Endothelial cell of umbilical vein (primary cell): Measurements from ENCODE around the gene CAMK2B. TPM values are rescaled to one million over a fixed set of nuclear protein-coding genes. Genes with fewer than 3 reads are reported as not detected.

Experiments
- BruUV-seq: library from RNA; stranded (reverse); fragments of 400-500 nt; replicated peaks from 2 replicates; lab custom pipeline; 2021; lab: Mats Ljungman, UMichigan
- CTCF ChIA-PET: fragments of 300-600, 350-600 bp; sonication (Branson Sonifier 250); formaldehyde crosslinking; loops from one replicate; lab custom pipeline; 2021; ENCODE audit warnings: antibody characterized with exemption, inconsistent platforms; lab: Charles Lee
- POLR2A ChIA-PET: fragments of 300-600, 350-600 bp; sonication (Branson Sonifier 250); formaldehyde crosslinking; loops from one replicate; lab custom pipeline; 2021; ENCODE audit warnings: antibody characterized with exemption, inconsistent platforms; lab: Charles Lee
- DNase-seq: peaks from one replicate; pipeline ENCODE4 v3.0.0-alpha.2; 2011; ENCODE audit warnings: low read depth, low spot score
- FAIRE-seq: peaks from 2 replicates; lab custom pipeline; 2011; peaks lifted over from hg19 to GRCh38; lab: Jason Lieb, UNC
- H2AFZ ChIP-seq: 2 replicates; pipeline ENCODE4 v1.6.0; 2012; ENCODE audit warnings: low read depth, low read length, control low read depth, inconsistent platforms
- H3K27ac ChIP-seq: 2 replicates; pipeline ENCODE4 v1.5.1; 2011; ENCODE audit warnings: low read depth, mild to moderate bottlenecking, control low read depth, low read length, moderate library complexity; ENCODE audit not compliant: insufficient read depth
- H3K27me3 ChIP-seq, 2 experiments: 2 replicates each; pipeline versions ENCODE4 v1.6.0 to v1.6.1; 2011; ENCODE audit warnings: low read length in 2 of 2, mixed read lengths in 1 of 2; ENCODE audit not compliant: control insufficient read depth in 2 of 2, insufficient read depth in 2 of 2
- H3K36me3 ChIP-seq, 2 experiments: 2 replicates in 1 of 2; 3 replicates in 1 of 2; pipeline ENCODE4 v1.5.1; 2011; ENCODE audit warnings: low read length in 2 of 2, mild to moderate bottlenecking in 1 of 2, moderate library complexity in 1 of 2; ENCODE audit not compliant: control insufficient read depth in 2 of 2, insufficient read depth in 2 of 2; ENCODE audit errors: extremely low read depth in 1 of 2
- H3K4me1 ChIP-seq: 3 replicates; pipeline ENCODE4 v1.5.1; 2011; ENCODE audit warnings: mild to moderate bottlenecking, low read length; ENCODE audit not compliant: control insufficient read depth, insufficient read depth; ENCODE audit errors: extremely low read depth
- H3K4me2 ChIP-seq: 2 replicates; pipeline ENCODE4 v1.6.1; 2011; ENCODE audit warnings: low read length, control low read depth, mixed read lengths; ENCODE audit not compliant: insufficient read depth
- H3K4me3 ChIP-seq, 3 experiments: fragments of 200-600 bp in 1 of 3; sonication (generic), shearing (Covaris generic) in 1 of 3; replicated peaks in 1 of 3; 2 replicates each; pipeline ENCODE4 v1.5.1; 2011 to 2016; ENCODE audit warnings: control low read depth in 3 of 3, low read length in 3 of 3, mild to moderate bottlenecking in 2 of 3, inconsistent platforms in 1 of 3, low read depth in 1 of 3, moderate library complexity in 1 of 3; ENCODE audit not compliant: insufficient read depth in 1 of 3
- H3K79me2 ChIP-seq: 2 replicates; pipeline ENCODE4 v1.6.0; 2012; ENCODE audit warnings: low read length, inconsistent platforms; ENCODE audit not compliant: control insufficient read depth, insufficient read depth
- H3K9ac ChIP-seq: replicated peaks from 2 replicates; pipeline ENCODE3; 2011; ENCODE audit warnings: low read length, control low read depth; ENCODE audit not compliant: insufficient read depth; ENCODE audit errors: extremely low read depth
- H3K9me1 ChIP-seq: replicated peaks from 3 replicates; pipeline ENCODE4 v1.6.0; 2011; ENCODE audit warnings: mild to moderate bottlenecking, low read length; ENCODE audit not compliant: control insufficient read depth, insufficient read depth; ENCODE audit errors: extremely low read depth
- H3K9me3 ChIP-seq: replicated peaks from 2 replicates; pipeline ENCODE4 v1.5.1; 2012; ENCODE audit warnings: low read length, inconsistent platforms; ENCODE audit not compliant: control insufficient read depth, insufficient read depth
- H4K20me1 ChIP-seq: replicated peaks from 2 replicates; pipeline ENCODE3; 2011; ENCODE audit warnings: mild to moderate bottlenecking, low read length; ENCODE audit not compliant: control insufficient read depth, insufficient read depth; ENCODE audit errors: extremely low read depth
- CTCF ChIP-seq, 2 donors: IDR thresholded peaks; 1 replicate in 1 of 2; 2 replicates in 1 of 2; pipeline ENCODE4 v1.5.1; 2011; ENCODE audit warnings: low read length in 2 of 2, mild to moderate bottlenecking in 2 of 2, moderate library complexity in 2 of 2, control low read depth in 1 of 2, inconsistent platforms in 1 of 2, low read depth in 1 of 2; ENCODE audit not compliant: insufficient read depth in 1 of 2; ENCODE audit errors: extremely low read depth in 1 of 2
- EZH2 ChIP-seq: IDR thresholded peaks from 2 replicates; pipeline ENCODE4 v1.6.1; 2012; ENCODE audit warnings: borderline replicate concordance, low read depth, mild to moderate bottlenecking, moderate library complexity, low read length, inconsistent platforms; ENCODE audit not compliant: severe bottlenecking
- FOS ChIP-seq: IDR thresholded peaks from 2 replicates; pipeline ENCODE4 v1.6.1; 2011; ENCODE audit warnings: mild to moderate bottlenecking, low read length, moderate library complexity, borderline replicate concordance; ENCODE audit not compliant: insufficient read depth
- GATA2 ChIP-seq: IDR thresholded peaks from 2 replicates; pipeline ENCODE4 v1.7.0; 2011; ENCODE audit warnings: low read depth, mild to moderate bottlenecking, moderate library complexity, mixed read lengths, low read length; ENCODE audit not compliant: insufficient read length, insufficient read depth
- JUN ChIP-seq: IDR thresholded peaks from 2 replicates; pipeline ENCODE4 v1.6.1; 2011; ENCODE audit warnings: borderline replicate concordance, low read depth; ENCODE audit not compliant: insufficient read length, insufficient read depth
- MYC ChIP-seq: IDR thresholded peaks from one replicate; pipeline ENCODE4 v1.6.1; 2011; ENCODE audit warnings: mild to moderate bottlenecking, low read depth, low read length
- POLR2A ChIP-seq: IDR thresholded peaks from 2 replicates; pipeline ENCODE4 v1.6.1; 2012; ENCODE audit warnings: low read depth, mild to moderate bottlenecking, control low read depth, low read length
- POLR2AphosphoS5 ChIP-seq: IDR thresholded peaks from 2 replicates; pipeline ENCODE4 v1.6.1; 2012; ENCODE audit warnings: low read depth, mild to moderate bottlenecking, control low read depth, low read length, moderate library complexity; ENCODE audit not compliant: insufficient read depth
- dilution Hi-C: fragments of 300-500 bp; cut with MboI; formaldehyde crosslinking; loops from one replicate; pipeline ENCODE4 v1.15.0; 2019; ENCODE audit warnings: low sequenced_read_pairs; ENCODE audit not compliant: extremely low pct_ligation_motif_present
- intact Hi-C: fragments of 100-400 bp; cut with micrococcal nuclease; formaldehyde crosslinking; loops from one replicate; pipeline ENCODE4 v1.10.0; 2022
- polyA plus RNA-seq, 4 experiments: library from polyadenylated mRNA; depleted of rRNA in 3 of 4; stranded (reverse) in 3 of 4; unstranded in 1 of 4; fragments of >200 nt; gene quantifications; 2 replicates each; pipeline versions ENCODE4 v1.2.1 to v1.2.3, GENCODE V29; 2011 to 2012; ENCODE audit warnings: missing spikeins in 1 of 4
- total RNA-seq: library from RNA; stranded (reverse); gene quantifications from 2 replicates; pipeline ENCODE4 v1.2.3, GENCODE V29; 2021
- TF ChIP-seq, protein P1 (sequence below): IDR thresholded peaks from 2 replicates; pipeline ENCODE4 v1.6.1; 2011; ENCODE audit not compliant: insufficient read depth, insufficient read length

Gene CAMK2B
- total and polyA plus RNA-seq, 2 donors (not counting 3 experiments of a cell fraction or from before 2014, with no cell fraction given) = 0.57 to 1.6 TPM

DNA sequence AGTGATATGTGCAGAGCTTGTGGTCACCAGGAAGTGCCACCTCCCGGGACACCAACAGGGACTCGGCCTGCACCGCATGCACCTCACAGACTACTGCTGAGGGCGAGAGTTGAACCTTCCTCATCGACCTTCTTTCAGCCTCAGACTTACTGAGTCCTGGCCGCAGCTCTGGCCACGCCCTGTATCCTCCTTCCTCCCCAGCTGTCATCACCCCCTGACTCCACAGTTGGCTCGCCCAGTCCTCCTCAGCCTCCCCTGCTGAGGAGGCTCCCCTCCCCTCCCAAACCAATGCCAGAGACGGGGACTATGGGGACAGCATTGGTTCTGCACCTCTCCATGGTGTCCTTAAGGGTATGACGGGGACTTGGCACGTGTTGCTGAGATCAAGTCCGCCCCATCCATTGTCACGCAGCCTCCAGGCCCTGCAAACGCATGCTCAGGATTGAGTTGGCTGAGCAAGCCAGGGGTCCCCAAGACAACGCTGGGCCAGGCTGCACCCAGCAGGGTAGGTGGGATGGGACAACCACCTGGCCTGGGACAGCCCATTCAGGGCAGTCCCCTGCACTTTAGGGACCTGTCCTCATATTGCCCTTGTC, 75.7 kb downstream of the CAMK2B start:
- Histone ChIP-seq H3K36me3 (no peaks in the 10 kb centered on the region), H4K20me1 (no peaks in the 10 kb centered on the region), H3K79me2 (no peaks in the 10 kb centered on the region), H3K9me3 (no peaks in the 10 kb centered on the region), H3K4me3 (no peak overlapping the region), H3K9me1 (no peaks in the 10 kb centered on the region), H3K4me2 (no peak overlapping the region), H2AFZ (no peak overlapping the region), H3K4me1 (no peaks in the 10 kb centered on the region), H3K27me3 (no peaks in the 10 kb centered on the region), H3K9ac (no peak overlapping the region), H3K27ac (no peak overlapping the region)
- BruUV-seq = no TSS peak
- TF ChIP-seq CTCF (IDR thresholded peaks at IDR 0.05; ENCODE audit: extremely low read depth in 1 of 2, insufficient read depth in 1 of 2, low read depth in 1 of 2, low read length in 2 of 2) (no peak), MYC (no peak), GATA2 (no peak), POLR2AphosphoS5 (no peak), EZH2 (no peak), FOS (no peak), JUN (no peak), POLR2A (no peak)
- TF ChIP-seq, protein P1, sequence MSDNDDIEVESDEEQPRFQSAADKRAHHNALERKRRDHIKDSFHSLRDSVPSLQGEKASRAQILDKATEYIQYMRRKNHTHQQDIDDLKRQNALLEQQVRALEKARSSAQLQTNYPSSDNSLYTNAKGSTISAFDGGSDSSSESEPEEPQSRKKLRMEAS = no peak
- dilution Hi-C loops = no loop called here
- DNase-seq = no peak
- intact Hi-C loops = no loop called here
- POLR2A ChIA-PET = no interaction called here
- CTCF ChIA-PET = no interaction called here
- FAIRE-seq = no peak
